ENCODE data around the gene CASTOR1. TPM values are rescaled to one million over a fixed set of nuclear protein-coding genes. Genes with fewer than 3 reads are reported as not detected.
A peak's percentile ranks its signal among the peaks of the same experiment; 100 is the strongest.

CASTOR1 gene
- total RNA-seq, 2 experiments from 2014 or later = 4.5 to 9.1 TPM

GRCh38 chr22:30332551-30332950, 43.2 kb upstream of the CASTOR1 start:
- Histone ChIP-seq H3K4me3 (ENCODE audit: low read depth, low read length, poor library complexity, severe bottlenecking) (no peak overlapping the region), H3K36me3 (ENCODE audit: insufficient read depth, low read length) (peaks cover 74% of the 10 kb centered on the region), H3K4me1 (ENCODE audit: insufficient read depth, low read length, poor library complexity, severe bottlenecking) (peaks cover 6% of the 10 kb centered on the region), H3K4me2 (ENCODE audit: low read length) (no peak overlapping the region), H4K20me1 (ENCODE audit: insufficient read depth, low read length) (no peaks in the 10 kb centered on the region), H3K27ac (ENCODE audit: low read depth, low read length, poor library complexity, severe bottlenecking) (no peak overlapping the region), H3K9me3 (ENCODE audit: low read length) (no peaks in the 10 kb centered on the region), H2AFZ (ENCODE audit: low read length) (no peak overlapping the region), H3K79me2 (ENCODE audit: insufficient read depth, low read depth, low read length) (no peaks in the 10 kb centered on the region), H3K9me2 (ENCODE audit: insufficient read depth, low read length) (no peaks in the 10 kb centered on the region)
- TF ChIP-seq, protein P1, sequence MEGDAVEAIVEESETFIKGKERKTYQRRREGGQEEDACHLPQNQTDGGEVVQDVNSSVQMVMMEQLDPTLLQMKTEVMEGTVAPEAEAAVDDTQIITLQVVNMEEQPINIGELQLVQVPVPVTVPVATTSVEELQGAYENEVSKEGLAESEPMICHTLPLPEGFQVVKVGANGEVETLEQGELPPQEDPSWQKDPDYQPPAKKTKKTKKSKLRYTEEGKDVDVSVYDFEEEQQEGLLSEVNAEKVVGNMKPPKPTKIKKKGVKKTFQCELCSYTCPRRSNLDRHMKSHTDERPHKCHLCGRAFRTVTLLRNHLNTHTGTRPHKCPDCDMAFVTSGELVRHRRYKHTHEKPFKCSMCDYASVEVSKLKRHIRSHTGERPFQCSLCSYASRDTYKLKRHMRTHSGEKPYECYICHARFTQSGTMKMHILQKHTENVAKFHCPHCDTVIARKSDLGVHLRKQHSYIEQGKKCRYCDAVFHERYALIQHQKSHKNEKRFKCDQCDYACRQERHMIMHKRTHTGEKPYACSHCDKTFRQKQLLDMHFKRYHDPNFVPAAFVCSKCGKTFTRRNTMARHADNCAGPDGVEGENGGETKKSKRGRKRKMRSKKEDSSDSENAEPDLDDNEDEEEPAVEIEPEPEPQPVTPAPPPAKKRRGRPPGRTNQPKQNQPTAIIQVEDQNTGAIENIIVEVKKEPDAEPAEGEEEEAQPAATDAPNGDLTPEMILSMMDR (conservative IDR thresholded peaks at IDR 0.05; ENCODE audit: low read length) = no peak
- TF ChIP-seq EZH2phosphoT487 (IDR thresholded peaks at IDR 0.05; ENCODE audit: borderline replicate concordance, low read depth, low read length) = no peak
- no peak for DNase-seq (ENCODE audit: low spot score)
- ChIA-PET POLR2A (interaction anchor here (0.6 kb wide), 1 partner anchor 60 kb away, joined by 3 read pairs; no protein-coding TSS in a partner anchor), CTCF (ENCODE audit: unreplicated experiment) (no interaction called here)
- intact Hi-C loops (cut with micrococcal nuclease; ENCODE audit: unreplicated experiment) = no loop called here
- no TSS peak for BruUV-seq (replicated peaks)

DNA sequence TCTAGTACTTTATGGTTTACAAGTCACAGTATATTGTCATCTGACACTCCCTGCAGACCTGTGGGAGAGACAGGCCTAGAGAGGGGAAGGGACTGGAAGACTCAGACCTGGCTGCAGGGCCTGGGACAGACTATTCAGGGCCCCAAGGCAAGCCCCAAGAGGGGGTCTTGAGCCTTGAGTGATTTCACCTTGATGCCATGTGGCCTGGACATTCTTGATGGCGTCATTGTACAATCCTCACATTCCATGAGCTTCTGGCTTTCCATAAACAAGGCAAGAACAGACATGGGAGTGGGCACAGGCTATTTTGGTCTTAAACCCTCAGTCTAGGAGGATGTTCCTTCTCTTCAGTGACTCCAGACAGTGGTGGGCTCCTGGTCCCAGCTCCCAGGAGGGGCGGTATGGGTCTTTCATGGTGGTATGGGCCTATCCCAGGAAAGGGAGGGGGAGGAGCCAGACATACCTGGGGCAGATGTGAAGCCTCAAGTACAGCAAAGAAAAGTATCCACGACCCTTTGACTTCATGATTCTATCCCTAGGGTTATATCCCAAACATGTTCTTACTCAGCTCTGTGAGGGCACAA, 39.3 kb upstream of the CASTOR1 start:
- ChIA-PET CTCF (ENCODE audit: unreplicated experiment) (no interaction called here), POLR2A (interaction anchor here (0.6 to 2.7 kb wide), 4 partner anchors 18 to 40 kb away, joined by 3 to 22 read pairs (median 8); no protein-coding TSS in a partner anchor)
- TF ChIP-seq EZH2phosphoT487 (IDR thresholded peaks at IDR 0.05; ENCODE audit: borderline replicate concordance, low read depth, low read length) = no peak
- TF ChIP-seq, protein P1 (conservative IDR thresholded peaks at IDR 0.05; ENCODE audit: low read length) = no peak
- Histone ChIP-seq H2AFZ (ENCODE audit: low read length) (no peak overlapping the region), H3K36me3 (ENCODE audit: insufficient read depth, low read length) (peaks cover 34% of the 10 kb centered on the region), H3K4me2 (ENCODE audit: low read length) (no peak overlapping the region), H3K4me3 (ENCODE audit: low read depth, low read length, poor library complexity, severe bottlenecking) (no peak overlapping the region), H3K4me1 (ENCODE audit: insufficient read depth, low read length, poor library complexity, severe bottlenecking) (peaks cover 33% of the 10 kb centered on the region), H3K27ac (ENCODE audit: low read depth, low read length, poor library complexity, severe bottlenecking) (no peak overlapping the region), H3K9me2 (ENCODE audit: insufficient read depth, low read length) (no peaks in the 10 kb centered on the region), H3K79me2 (ENCODE audit: insufficient read depth, low read depth, low read length) (no peaks in the 10 kb centered on the region), H4K20me1 (ENCODE audit: insufficient read depth, low read length) (no peaks in the 10 kb centered on the region), H3K9me3 (ENCODE audit: low read length) (no peaks in the 10 kb centered on the region)
- no TSS peak for BruUV-seq (replicated peaks)
- intact Hi-C loops (cut with micrococcal nuclease; ENCODE audit: unreplicated experiment) = no loop called here
- no peak for DNase-seq (ENCODE audit: low spot score)

GRCh38 chr22:30327864-30328345, 38.6 kb upstream of the CASTOR1 start:
- intact Hi-C loops (cut with micrococcal nuclease; ENCODE audit: unreplicated experiment) = loop anchor here (1.0 to 2.0 kb wide), 3 partner anchors 23 to 59 kb away; partner anchors contain the start of genes CASTOR1 and RNF215
- Histone ChIP-seq H2AFZ (ENCODE audit: low read length) (no peak overlapping the region), H3K4me2 (ENCODE audit: low read length) (peak overlapping the region; percentile 79), H3K36me3 (ENCODE audit: insufficient read depth, low read length) (peaks cover 27% of the 10 kb centered on the region), H3K79me2 (ENCODE audit: insufficient read depth, low read depth, low read length) (no peaks in the 10 kb centered on the region), H3K27ac (ENCODE audit: low read depth, low read length, poor library complexity, severe bottlenecking) (peak overlapping the region; percentile 33), H3K9me2 (ENCODE audit: insufficient read depth, low read length) (no peaks in the 10 kb centered on the region), H3K4me1 (ENCODE audit: insufficient read depth, low read length, poor library complexity, severe bottlenecking) (peaks cover 33% of the 10 kb centered on the region), H3K9me3 (ENCODE audit: low read length) (no peaks in the 10 kb centered on the region), H4K20me1 (ENCODE audit: insufficient read depth, low read length) (no peaks in the 10 kb centered on the region), H3K4me3 (ENCODE audit: low read depth, low read length, poor library complexity, severe bottlenecking) (peak overlapping the region; percentile 71)
- peak; percentile 15 for DNase-seq (ENCODE audit: low spot score)
- no TSS peak for BruUV-seq (replicated peaks)
- CTCF ChIA-PET (ENCODE audit: unreplicated experiment) = no interaction called here
- POLR2A ChIA-PET = interaction anchor here (0.6 to 2.7 kb wide), 6 partner anchors 18 to 144 kb away, joined by 3 to 22 read pairs (median 4); partner anchors contain the start of genes CCDC157 and SF3A1
- no peak for TF ChIP-seq EZH2phosphoT487 (IDR thresholded peaks at IDR 0.05; ENCODE audit: borderline replicate concordance, low read depth, low read length)
- TF ChIP-seq, protein P1 (conservative IDR thresholded peaks at IDR 0.05; ENCODE audit: low read length) = peak; percentile 61

All from OCI-LY7 (cell line).